Right lobe of liver (tissue), 4 donors: ENCODE results near the gene BCL2L11.

ENCODE experiments used
- CTCF ChIP-seq, 4 donors: fragments of 200-600 bp in 3 of 4; fragments of 450-650 bp in 1 of 4; IDR thresholded peaks; one replicate each; pipeline versions ENCODE4 v1.5.1 to v1.8.0; 2016 to 2022; ENCODE audit warnings: antibody characterized with exemption in 4 of 4, mild to moderate bottlenecking in 2 of 4
- POLR2A ChIP-seq: fragments of 450-650 bp; IDR thresholded peaks from one replicate; pipeline ENCODE4 v1.6.1; 2017; ENCODE audit warnings: antibody characterized with exemption, mild to moderate bottlenecking
- donor health status: DM: no; HTN: no; CAD: no.
- donor health status: DM: no; HTN: no; CAD: no.
- donor health status: DM: no; HTN: yes; CAD: no.

DNA sequence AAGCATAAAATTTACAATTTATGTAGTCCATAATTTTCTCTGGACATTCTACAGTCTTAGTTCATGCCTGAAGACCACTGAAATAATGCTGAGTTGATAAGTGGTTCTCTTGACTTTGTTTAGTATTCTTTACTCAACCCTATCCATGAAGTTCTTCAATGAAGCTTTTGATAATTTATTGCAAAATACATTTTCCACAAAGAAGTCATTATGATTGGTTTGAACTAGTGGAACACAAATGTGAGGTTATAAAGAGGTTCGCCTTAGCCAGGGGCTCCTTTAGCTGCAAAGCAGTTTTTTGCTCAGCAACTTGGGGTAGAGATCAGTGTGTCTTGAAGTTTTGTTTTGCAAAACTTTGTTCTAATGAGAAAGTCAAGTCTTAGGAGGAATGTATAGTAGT is 5.9 kb downstream of the BCL2L11 start:
- TF ChIP-seq CTCF (IDR thresholded peaks at IDR 0.05) = no peak
- TF ChIP-seq POLR2A = no peak
